C4-2B (cell line): Measurements from ENCODE around the gene PCED1B.

Experiments
- CTCF ChIP-seq: fragments of 450-650 bp; conservative IDR thresholded peaks from 2 replicates; pipeline ENCODE4 v1.5.1; 2017; ENCODE audit warnings: mild to moderate bottlenecking
- ZFX ChIP-seq: fragments of 450-650 bp; IDR thresholded peaks from 2 replicates; pipeline ENCODE4 v1.6.1; 2017

GRCh38 chr12:47249082-47249481, 169.7 kb downstream of the PCED1B start:
- TF ChIP-seq CTCF = no peak
- no peak for TF ChIP-seq ZFX
